GM12875 (cell line): ENCODE measurements around the gene GPATCH2L.

Experiments used
- H3K4me3 ChIP-seq: one replicate; pipeline ENCODE4 v1.5.1; 2011; ENCODE audit warnings: low read depth, low read length, control low read depth
- CTCF ChIP-seq: IDR thresholded peaks from 2 replicates; pipeline ENCODE4 v1.5.1; 2011; ENCODE audit warnings: low read depth, mild to moderate bottlenecking, control low read depth, inconsistent platforms, low read length, moderate library complexity, borderline replicate concordance; ENCODE audit not compliant: insufficient read depth

Gene GPATCH2L

GRCh38 chr14:76196980-76197695 is 45.4 kb downstream of the GPATCH2L start:
- H3K4me3 ChIP-seq = no peak overlapping the region
- no peak for TF ChIP-seq CTCF

- H3K4me3 ChIP-seq = no peak overlapping the region
- no peak for TF ChIP-seq CTCF
Observed at GRCh38 chr14:76201162-76201561, 49.4 kb downstream of the GPATCH2L start.

- H3K4me3 ChIP-seq = no peak overlapping the region
- TF ChIP-seq CTCF = no peak
Observed at GRCh38 chr14:76203086-76204001, 51.6 kb downstream of the GPATCH2L start.

- TF ChIP-seq CTCF = no peak
- no peak overlapping the region for H3K4me3 ChIP-seq
Observed at GRCh38 chr14:76204461-76205230, 52.9 kb downstream of the GPATCH2L start.

GRCh38 chr14:76205708-76206107 is 54.0 kb downstream of the GPATCH2L start:
- H3K4me3 ChIP-seq = no peak overlapping the region
- TF ChIP-seq CTCF = no peak

- no peak overlapping the region for H3K4me3 ChIP-seq
- TF ChIP-seq CTCF = no peak
Observed at GRCh38 chr14:76208340-76208739, 56.6 kb downstream of the GPATCH2L start.
